PC-9 (cell line): ENCODE data around the gene ATN1. TPM values are rescaled to one million over a fixed set of nuclear protein-coding genes. Genes with fewer than 3 reads are reported as not detected.

Experiments
- BruUV-seq: library from RNA; stranded (reverse); fragments of 400-500 nt; replicated peaks from 2 replicates; lab custom pipeline; 2021; lab: Mats Ljungman, UMichigan
- CTCF ChIA-PET: fragments of 300-600 bp; sonication (Branson Sonifier 250); formaldehyde crosslinking; loops from one replicate; lab custom pipeline; 2022; ENCODE audit warnings: antibody characterized with exemption; lab: Charles Lee
- POLR2A ChIA-PET: fragments of 300-600 bp; sonication (Branson Sonifier 250); formaldehyde crosslinking; loops from one replicate; lab custom pipeline; 2022; ENCODE audit warnings: antibody characterized with exemption; ENCODE audit not compliant: unreplicated experiment; lab: Charles Lee
- DNase-seq, 2 experiments: peaks; one replicate each; pipeline versions ENCODE4 v3.0.0 to v3.0.0-alpha.2; 2015 to 2022; ENCODE audit warnings: mixed read lengths in 1 of 2
- H2AFZ ChIP-seq: fragments of 200-600 bp; sonication (generic); 2 replicates; pipeline ENCODE4 v1.8.1; 2017; ENCODE audit warnings: antibody characterized with exemption
- H3F3A ChIP-seq: fragments of 200-600 bp; sonication (generic); 2 replicates; pipeline ENCODE4 v1.8.1; 2017; ENCODE audit warnings: antibody characterized with exemption, mild to moderate bottlenecking, low read depth; ENCODE audit not compliant: insufficient read depth
- H3K27ac ChIP-seq: fragments of 200-600 bp; sonication (generic); 2 replicates; pipeline ENCODE4 v1.6.1; 2016; ENCODE audit warnings: mixed run types
- H3K27me3 ChIP-seq: fragments of 200-600 bp; sonication (generic); 2 replicates; pipeline ENCODE4 v1.6.1; 2016; ENCODE audit warnings: low read depth, mixed run types; ENCODE audit not compliant: insufficient read depth
- H3K36me3 ChIP-seq: fragments of 200-600 bp; sonication (generic); 2 replicates; pipeline ENCODE4 v1.6.1; 2016; ENCODE audit warnings: low read depth, mixed run types
- H3K4me1 ChIP-seq: fragments of 200-600 bp; sonication (generic); replicated peaks from 2 replicates; pipeline ENCODE4 v1.6.1; 2016; ENCODE audit warnings: mixed run types; ENCODE audit not compliant: insufficient read depth
- H3K4me2 ChIP-seq: fragments of 200-600 bp; sonication (generic); 2 replicates; pipeline ENCODE4 v1.6.1; 2017; ENCODE audit warnings: mixed run types
- H3K4me3 ChIP-seq: fragments of 200-600 bp; sonication (generic); 2 replicates; pipeline ENCODE4 v1.6.1; 2016; ENCODE audit warnings: mixed run types
- H3K79me2 ChIP-seq: fragments of 200-600 bp; sonication (generic); 2 replicates; pipeline ENCODE4 v1.6.1; 2017; ENCODE audit warnings: low read depth, mixed run types
- H3K9me2 ChIP-seq: fragments of 200-600 bp; sonication (generic); 2 replicates; pipeline ENCODE4 v1.8.1; 2017; ENCODE audit warnings: mild to moderate bottlenecking; ENCODE audit not compliant: insufficient read depth
- H3K9me3 ChIP-seq: fragments of 200-600 bp; sonication (generic); 2 replicates; pipeline ENCODE4 v1.8.1; 2016; ENCODE audit warnings: low read depth; ENCODE audit not compliant: insufficient read depth
- H4K20me1 ChIP-seq: fragments of 200-600 bp; sonication (generic); 2 replicates; pipeline ENCODE4 v1.8.1; 2017; ENCODE audit not compliant: insufficient read depth
- EZH2 ChIP-seq: fragments of 200-600 bp; sonication (generic); IDR thresholded peaks from 2 replicates; pipeline ENCODE4 v1.8.0; 2017; ENCODE audit warnings: antibody characterized with exemption, low read depth
- intact Hi-C: fragments of 100-400 bp; cut with micrococcal nuclease; formaldehyde crosslinking; loops from one replicate; pipeline ENCODE4 v1.10.0; 2022; ENCODE audit not compliant: unreplicated experiment
- total RNA-seq: library from RNA; stranded (reverse); gene quantifications from 2 replicates; pipeline ENCODE4 v1.2.3, GENCODE V29; 2021
- TF ChIP-seq, protein P1 (sequence below): fragments of 200-600 bp; sonication (generic); conservative IDR thresholded peaks from 2 replicates; pipeline ENCODE4 v1.6.1; 2017; ENCODE audit warnings: mixed run types, antibody characterized with exemption, mild to moderate bottlenecking, moderate library complexity

The ATN1 gene
- total RNA-seq, 1 experiment from 2014 or later = 158 TPM

DNA sequence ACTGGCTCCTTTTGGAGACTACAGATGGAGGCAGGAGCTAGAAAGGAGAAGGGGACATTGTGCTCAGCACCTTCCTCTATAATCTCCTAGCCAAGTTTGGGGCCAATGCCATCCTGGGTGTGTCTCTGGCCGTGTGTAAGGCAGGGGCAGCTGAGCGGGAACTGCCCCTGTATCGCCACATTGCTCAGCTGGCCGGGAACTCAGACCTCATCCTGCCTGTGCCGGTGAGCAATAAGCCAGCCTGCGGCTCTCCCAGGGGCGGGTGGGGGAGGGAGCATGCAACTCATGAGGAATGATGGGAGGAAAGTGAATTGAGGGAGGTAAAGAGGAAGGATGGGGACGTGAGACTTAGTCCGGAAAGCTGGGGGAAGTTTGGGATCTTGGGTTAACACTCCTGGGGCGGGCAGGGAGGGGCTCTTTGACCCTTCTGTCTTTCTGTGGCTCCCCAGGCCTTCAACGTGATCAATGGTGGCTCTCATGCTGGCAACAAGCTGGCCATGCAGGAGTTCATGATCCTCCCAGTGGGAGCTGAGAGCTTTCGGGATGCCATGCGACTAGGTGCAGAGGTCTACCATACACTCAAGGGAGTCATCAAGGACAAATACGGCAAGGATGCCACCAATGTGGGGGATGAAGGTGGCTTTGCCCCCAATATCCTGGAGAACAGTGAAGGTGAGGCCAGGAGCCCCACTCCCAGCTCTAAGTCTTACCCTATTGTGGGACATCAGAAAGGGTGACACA lies 10.1 kb upstream of the ATN1 start:
- Histone ChIP-seq H3K4me1 (peaks cover 5% of the 10 kb centered on the region; the same call in 1 of the 2 replicates), H3K27ac (no peak overlapping the region), H3K9me2 (no peaks in the 10 kb centered on the region), H3F3A (no peaks in the 10 kb centered on the region), H3K4me3 (no peak overlapping the region), H3K79me2 (no peaks in the 10 kb centered on the region), H3K4me2 (no peak overlapping the region), H3K27me3 (peaks cover 11% of the 10 kb centered on the region), H4K20me1 (no peaks in the 10 kb centered on the region), H3K9me3 (no peaks in the 10 kb centered on the region), H2AFZ (no peak overlapping the region), H3K36me3 (no peaks in the 10 kb centered on the region)
- no peak for DNase-seq
- ChIA-PET POLR2A (interaction anchor here (0.7 kb wide), 1 partner anchor 26 kb away, joined by 14 read pairs; the partner anchor contains the start of gene RNU7-1), CTCF (interaction anchor here (0.7 kb wide), 2 partner anchors 15 to 29 kb away, joined by 3 to 4 read pairs; no protein-coding TSS in a partner anchor)
- intact Hi-C loops = no loop called here
- BruUV-seq = no TSS peak
- TF ChIP-seq, protein P1, sequence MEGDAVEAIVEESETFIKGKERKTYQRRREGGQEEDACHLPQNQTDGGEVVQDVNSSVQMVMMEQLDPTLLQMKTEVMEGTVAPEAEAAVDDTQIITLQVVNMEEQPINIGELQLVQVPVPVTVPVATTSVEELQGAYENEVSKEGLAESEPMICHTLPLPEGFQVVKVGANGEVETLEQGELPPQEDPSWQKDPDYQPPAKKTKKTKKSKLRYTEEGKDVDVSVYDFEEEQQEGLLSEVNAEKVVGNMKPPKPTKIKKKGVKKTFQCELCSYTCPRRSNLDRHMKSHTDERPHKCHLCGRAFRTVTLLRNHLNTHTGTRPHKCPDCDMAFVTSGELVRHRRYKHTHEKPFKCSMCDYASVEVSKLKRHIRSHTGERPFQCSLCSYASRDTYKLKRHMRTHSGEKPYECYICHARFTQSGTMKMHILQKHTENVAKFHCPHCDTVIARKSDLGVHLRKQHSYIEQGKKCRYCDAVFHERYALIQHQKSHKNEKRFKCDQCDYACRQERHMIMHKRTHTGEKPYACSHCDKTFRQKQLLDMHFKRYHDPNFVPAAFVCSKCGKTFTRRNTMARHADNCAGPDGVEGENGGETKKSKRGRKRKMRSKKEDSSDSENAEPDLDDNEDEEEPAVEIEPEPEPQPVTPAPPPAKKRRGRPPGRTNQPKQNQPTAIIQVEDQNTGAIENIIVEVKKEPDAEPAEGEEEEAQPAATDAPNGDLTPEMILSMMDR = no peak
- no peak for TF ChIP-seq EZH2

DNA sequence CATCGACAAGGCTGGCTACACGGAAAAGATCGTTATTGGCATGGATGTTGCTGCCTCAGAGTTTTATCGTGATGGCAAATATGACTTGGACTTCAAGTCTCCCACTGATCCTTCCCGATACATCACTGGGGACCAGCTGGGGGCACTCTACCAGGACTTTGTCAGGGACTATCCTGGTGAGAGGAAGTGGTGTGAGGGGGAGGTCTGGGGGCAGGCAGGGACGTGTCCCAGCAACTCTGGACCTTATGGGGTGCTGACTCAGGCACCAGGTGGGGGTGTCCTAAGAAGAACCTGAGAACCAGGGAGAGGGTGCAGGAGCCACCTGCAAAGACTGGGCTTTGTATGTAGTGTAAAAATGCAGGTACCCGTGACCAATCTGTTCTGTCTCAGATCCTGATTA lies 8.2 kb upstream of the ATN1 start:
- no peaks in the 10 kb centered on the region for H3K9me3 ChIP-seq
- no TSS peak for BruUV-seq
- H3K9me2 ChIP-seq = no peaks in the 10 kb centered on the region
- H4K20me1 ChIP-seq = no peaks in the 10 kb centered on the region
- H2AFZ ChIP-seq = no peak overlapping the region
- H3K27me3 ChIP-seq = peaks cover 4% of the 10 kb centered on the region; the same call in 1 of the 2 replicates
- TF ChIP-seq, protein P1 = no peak
- TF ChIP-seq EZH2 = no peak
- H3K4me2 ChIP-seq = no peak overlapping the region
- ChIA-PET POLR2A (interaction anchor here (0.8 kb wide), 1 partner anchor 14 kb away, joined by 14 read pairs; no protein-coding TSS in a partner anchor), CTCF (no interaction called here)
- no peak overlapping the region for H3K4me3 ChIP-seq
- peaks cover 2% of the 10 kb centered on the region; the same call in 1 of the 2 replicates for H3F3A ChIP-seq
- no peaks in the 10 kb centered on the region for H3K36me3 ChIP-seq
- peaks cover 12% of the 10 kb centered on the region for H3K4me1 ChIP-seq
- no peak for DNase-seq
- no peaks in the 10 kb centered on the region for H3K79me2 ChIP-seq
- intact Hi-C loops = no loop called here
- no peak overlapping the region for H3K27ac ChIP-seq

DNA sequence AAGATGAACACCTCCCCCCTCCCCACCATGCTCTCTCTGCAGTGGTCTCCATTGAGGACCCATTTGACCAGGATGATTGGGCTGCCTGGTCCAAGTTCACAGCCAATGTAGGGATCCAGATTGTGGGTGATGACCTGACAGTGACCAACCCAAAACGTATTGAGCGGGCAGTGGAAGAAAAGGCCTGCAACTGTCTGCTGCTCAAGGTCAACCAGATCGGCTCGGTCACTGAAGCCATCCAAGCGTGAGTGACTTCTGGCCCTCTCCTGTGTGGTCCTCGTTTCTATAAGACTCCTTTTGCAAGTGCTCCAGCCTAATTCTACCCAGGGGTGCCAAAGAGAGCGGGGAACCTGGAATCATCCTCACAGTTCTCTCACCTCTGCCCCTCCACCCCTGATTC lies 6.2 kb upstream of the ATN1 start:
- Histone ChIP-seq H3K4me1 (peaks cover 26% of the 10 kb centered on the region), H3K27ac (no peak overlapping the region), H3K9me3 (no peaks in the 10 kb centered on the region), H2AFZ (no peak overlapping the region), H3F3A (peaks cover 20% of the 10 kb centered on the region), H3K27me3 (no peaks in the 10 kb centered on the region), H3K9me2 (no peaks in the 10 kb centered on the region), H3K4me2 (no peak overlapping the region), H3K36me3 (no peaks in the 10 kb centered on the region), H3K79me2 (0 out of 2 replicates have a peak, but pooled peaks cover 3% of the 10 kb centered on the region), H3K4me3 (no peak overlapping the region), H4K20me1 (no peaks in the 10 kb centered on the region)
- POLR2A ChIA-PET = interaction anchor here (0.7 to 1.0 kb wide), 2 partner anchors 31 to 69 kb away, joined by 6 read pairs; partner anchors contain the start of gene USP5
- intact Hi-C loops = no loop called here
- CTCF ChIA-PET = no interaction called here
- no TSS peak for BruUV-seq
- DNase-seq = no peak
- TF ChIP-seq, protein P1 = no peak
- no peak for TF ChIP-seq EZH2
